Measurements from ENCODE around the gene MTREX.

Gene MTREX

DNA sequence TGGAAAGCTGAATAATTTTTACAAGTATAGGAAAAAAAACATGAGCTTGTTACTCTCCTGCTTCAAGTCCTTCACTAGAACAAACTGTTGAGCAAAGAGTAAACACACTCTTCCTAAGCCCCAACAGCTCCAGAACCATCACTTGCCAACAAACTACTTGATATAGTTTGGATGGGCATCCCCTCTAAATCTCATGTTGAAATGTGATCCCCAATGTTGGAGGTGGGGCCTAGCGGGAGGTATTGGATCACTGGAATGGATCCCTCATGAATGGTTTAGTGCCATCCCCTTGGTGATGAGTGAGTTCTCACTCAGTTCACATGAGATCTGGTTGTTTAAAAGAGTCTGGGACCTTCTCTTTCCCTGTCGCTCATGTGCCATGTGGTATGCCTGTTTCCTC, 144.2 kb downstream of the MTREX start:
- in situ Hi-C loops (cut with HindIII; ENCODE audit: low pct_ligation_motif_present, low sequenced_read_pairs), result no loop called here
- TF ChIP-seq, protein P1, sequence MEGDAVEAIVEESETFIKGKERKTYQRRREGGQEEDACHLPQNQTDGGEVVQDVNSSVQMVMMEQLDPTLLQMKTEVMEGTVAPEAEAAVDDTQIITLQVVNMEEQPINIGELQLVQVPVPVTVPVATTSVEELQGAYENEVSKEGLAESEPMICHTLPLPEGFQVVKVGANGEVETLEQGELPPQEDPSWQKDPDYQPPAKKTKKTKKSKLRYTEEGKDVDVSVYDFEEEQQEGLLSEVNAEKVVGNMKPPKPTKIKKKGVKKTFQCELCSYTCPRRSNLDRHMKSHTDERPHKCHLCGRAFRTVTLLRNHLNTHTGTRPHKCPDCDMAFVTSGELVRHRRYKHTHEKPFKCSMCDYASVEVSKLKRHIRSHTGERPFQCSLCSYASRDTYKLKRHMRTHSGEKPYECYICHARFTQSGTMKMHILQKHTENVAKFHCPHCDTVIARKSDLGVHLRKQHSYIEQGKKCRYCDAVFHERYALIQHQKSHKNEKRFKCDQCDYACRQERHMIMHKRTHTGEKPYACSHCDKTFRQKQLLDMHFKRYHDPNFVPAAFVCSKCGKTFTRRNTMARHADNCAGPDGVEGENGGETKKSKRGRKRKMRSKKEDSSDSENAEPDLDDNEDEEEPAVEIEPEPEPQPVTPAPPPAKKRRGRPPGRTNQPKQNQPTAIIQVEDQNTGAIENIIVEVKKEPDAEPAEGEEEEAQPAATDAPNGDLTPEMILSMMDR (IDR thresholded peaks at IDR 0.05; ENCODE audit: low read depth, low read length, missing control alignments), result no peak
- H3K27ac ChIP-seq, result no peak overlapping the region
- H3K27me3 ChIP-seq (replicated peaks), result no peaks in the 10 kb centered on the region
- no peaks in the 10 kb centered on the region for H3K36me3 ChIP-seq (replicated peaks)
- no peak overlapping the region for H3K4me3 ChIP-seq (ENCODE audit: low read depth, low read length)
- DNase-seq, result no peak

DNA sequence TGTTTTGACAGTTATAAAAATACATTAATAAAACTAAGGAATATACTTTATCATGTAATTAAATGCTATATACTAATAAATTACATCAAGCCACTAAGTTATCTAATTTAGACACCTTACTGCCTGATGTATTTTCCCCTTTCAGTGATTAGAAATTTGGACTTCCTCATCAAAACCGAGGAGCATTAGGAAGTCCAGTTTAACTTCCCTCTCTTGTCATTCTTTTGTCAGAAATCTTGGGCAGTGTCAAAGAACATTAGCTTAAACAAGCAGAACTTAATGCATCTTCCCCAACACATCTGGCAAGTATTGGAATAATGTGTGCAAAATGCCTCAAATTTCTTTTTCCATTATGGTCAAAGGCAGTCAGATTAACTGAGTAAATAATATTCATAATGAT, 145.4 kb downstream of the MTREX start:
- Histone ChIP-seq H3K27me3 (replicated peaks) (no peaks in the 10 kb centered on the region), H3K4me3 (ENCODE audit: low read depth, low read length) (no peak overlapping the region), H3K27ac (no peak overlapping the region), H3K36me3 (replicated peaks) (no peaks in the 10 kb centered on the region)
- TF ChIP-seq, protein P1 (IDR thresholded peaks at IDR 0.05; ENCODE audit: low read depth, low read length, missing control alignments), result no peak
- in situ Hi-C loops (cut with HindIII; ENCODE audit: low pct_ligation_motif_present, low sequenced_read_pairs), result no loop called here
- DNase-seq, result no peak

DNA sequence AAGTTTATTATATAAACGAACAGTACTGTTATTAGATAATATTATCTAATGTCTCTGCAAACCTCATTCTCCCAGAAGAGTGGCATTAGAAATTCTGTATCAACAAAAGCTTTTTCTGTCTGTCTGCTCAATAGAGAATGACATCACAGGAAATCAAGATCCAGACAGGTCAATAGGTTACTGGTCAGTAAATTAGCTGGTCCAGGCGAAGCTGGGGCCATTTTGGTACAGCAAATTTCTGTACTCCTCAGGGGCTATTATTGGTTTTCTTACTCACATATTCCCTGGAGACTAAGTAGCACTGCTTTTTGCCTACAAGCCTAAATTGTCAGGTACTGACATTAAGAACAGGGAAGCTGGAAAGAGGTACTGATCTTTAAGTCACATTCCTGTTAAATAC, 146.5 kb downstream of the MTREX start:
- no peak for DNase-seq
- Histone ChIP-seq H3K27me3 (replicated peaks) (no peaks in the 10 kb centered on the region), H3K4me3 (ENCODE audit: low read depth, low read length) (no peak overlapping the region), H3K27ac (no peak overlapping the region), H3K36me3 (replicated peaks) (no peaks in the 10 kb centered on the region)
- in situ Hi-C loops (cut with HindIII; ENCODE audit: low pct_ligation_motif_present, low sequenced_read_pairs), result no loop called here
- TF ChIP-seq, protein P1 (IDR thresholded peaks at IDR 0.05; ENCODE audit: low read depth, low read length, missing control alignments), result no peak

DNA sequence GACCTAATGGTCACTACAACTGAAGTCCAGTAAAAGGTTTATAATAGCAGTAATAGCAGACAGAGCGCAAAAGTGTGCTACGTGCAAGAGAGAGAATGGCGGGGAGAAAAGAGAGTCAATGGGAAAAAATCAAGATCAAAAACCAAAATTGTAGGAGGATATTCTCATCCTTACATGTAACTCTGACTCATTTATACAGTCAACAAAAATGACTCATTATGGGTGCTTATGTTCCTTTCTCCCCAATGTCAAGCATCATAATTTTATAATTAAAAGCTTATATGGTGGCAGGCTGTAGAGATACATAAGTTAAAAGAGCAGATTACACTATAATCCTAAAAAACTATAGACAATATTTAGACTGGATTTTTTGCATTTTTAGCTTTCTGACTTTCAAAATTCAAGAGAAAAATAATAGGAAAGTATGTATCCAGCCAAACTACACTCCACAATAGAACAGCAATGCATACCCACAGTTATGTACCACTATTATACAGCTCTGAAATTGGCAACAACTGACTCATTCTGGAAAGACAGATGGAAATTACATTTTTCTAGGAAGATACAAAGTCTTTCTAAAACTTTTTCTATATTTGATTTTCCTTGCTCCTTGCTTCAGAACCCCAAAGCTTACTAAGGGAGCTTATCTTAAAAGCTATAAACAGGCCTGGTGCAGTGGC, 148.6 kb downstream of the MTREX start:
- H3K36me3 ChIP-seq (replicated peaks), result no peaks in the 10 kb centered on the region
- peak overlapping the region; percentile 59 for H3K27ac ChIP-seq
- DNase-seq, result no peak
- in situ Hi-C loops (cut with HindIII; ENCODE audit: low pct_ligation_motif_present, low sequenced_read_pairs), result no loop called here
- H3K27me3 ChIP-seq (replicated peaks), result no peaks in the 10 kb centered on the region
- H3K4me3 ChIP-seq (ENCODE audit: low read depth, low read length), result no peak overlapping the region
- TF ChIP-seq, protein P1 (IDR thresholded peaks at IDR 0.05; ENCODE audit: low read depth, low read length, missing control alignments), result no peak

DNA sequence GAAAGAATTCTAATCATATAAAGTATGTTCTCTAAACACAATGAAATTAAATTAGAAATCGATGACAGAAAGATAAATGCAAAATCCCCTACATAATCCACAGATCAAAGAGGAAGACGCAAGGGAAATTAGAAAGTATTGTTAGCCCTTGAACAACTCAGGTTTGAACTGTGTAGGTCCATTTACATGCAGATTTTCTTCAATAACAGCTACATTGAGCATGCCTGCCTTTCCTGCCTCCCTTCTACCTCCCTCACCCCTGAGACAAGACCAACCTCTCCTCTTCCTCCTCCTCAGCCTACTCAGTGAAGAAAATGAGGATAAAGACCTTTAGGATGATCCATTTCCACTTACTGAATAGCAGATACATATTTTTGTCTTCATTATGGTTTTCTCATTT, 151.8 kb downstream of the MTREX start:
- no peak for DNase-seq
- no peak overlapping the region for H3K27ac ChIP-seq
- in situ Hi-C loops (cut with HindIII; ENCODE audit: low pct_ligation_motif_present, low sequenced_read_pairs), result no loop called here
- no peak overlapping the region for H3K4me3 ChIP-seq (ENCODE audit: low read depth, low read length)
- H3K27me3 ChIP-seq (replicated peaks), result no peaks in the 10 kb centered on the region
- TF ChIP-seq, protein P1 (IDR thresholded peaks at IDR 0.05; ENCODE audit: low read depth, low read length, missing control alignments), result no peak
- H3K36me3 ChIP-seq (replicated peaks), result no peaks in the 10 kb centered on the region

DNA sequence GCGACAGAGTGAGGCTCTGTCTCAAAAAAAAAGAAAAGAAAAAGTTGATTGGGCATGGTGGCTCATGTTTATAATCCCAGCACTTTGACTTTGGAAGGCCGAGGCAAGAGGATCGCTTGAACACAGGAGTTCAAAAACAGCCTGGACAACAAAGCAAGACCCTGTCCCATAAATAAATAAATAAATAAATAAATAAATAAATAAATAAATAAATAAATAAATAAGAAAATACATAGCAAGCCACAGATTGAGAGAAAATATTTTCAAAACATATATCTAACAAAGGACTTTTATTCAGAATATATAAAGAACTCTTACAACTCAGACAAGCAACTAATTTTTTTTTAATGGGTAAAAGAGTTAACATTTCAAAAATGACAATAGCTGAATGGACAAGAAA, 155.8 kb downstream of the MTREX start:
- TF ChIP-seq, protein P1 (IDR thresholded peaks at IDR 0.05; ENCODE audit: low read depth, low read length, missing control alignments), result no peak
- no peaks in the 10 kb centered on the region for H3K27me3 ChIP-seq (replicated peaks)
- H3K4me3 ChIP-seq (ENCODE audit: low read depth, low read length), result no peak overlapping the region
- no peak for DNase-seq
- in situ Hi-C loops (cut with HindIII; ENCODE audit: low pct_ligation_motif_present, low sequenced_read_pairs), result no loop called here
- no peaks in the 10 kb centered on the region for H3K36me3 ChIP-seq (replicated peaks)
- H3K27ac ChIP-seq, result no peak overlapping the region
